ENCODE measurements around the gene ARHGAP8. TPM values are rescaled to one million over a fixed set of nuclear protein-coding genes. Genes with fewer than 3 reads are reported as not detected.
A peak's percentile ranks its signal among the peaks of the same experiment; 100 is the strongest.
"Not testable (repeated sequence)": the region's sequence is repeated elsewhere in the genome, so short reads cannot be mapped to it uniquely, and the experiment has no call there.

The ARHGAP8 gene
- total and polyA plus RNA-seq, 4 donors = 1.4 to 3.0 TPM; not detected in 2

GRCh38 chr22:44854641-44855040 is 102.3 kb downstream of the ARHGAP8 start:
- DNase-seq = peak in 1 of 2 donors; percentile 39
- ATAC-seq (ENCODE audit: low FRiP score); intact Hi-C loops (cut with DNase I); H3K4me1 ChIP-seq (ENCODE audit: control insufficient read depth in 1 of 2, insufficient read depth in 2 of 2, low read length in 2 of 2); H3K9me3 ChIP-seq (ENCODE audit: control insufficient read depth, low read length); H3K27me3 ChIP-seq (ENCODE audit: control insufficient read depth in 1 of 2, insufficient read depth in 2 of 2, low read length in 1 of 2); H3K27ac ChIP-seq (ENCODE audit: low read depth in 1 of 2, low read length in 2 of 2); H3K4me3 ChIP-seq (ENCODE audit: low read length in 2 of 2); H3K36me3 ChIP-seq (ENCODE audit: control insufficient read depth in 1 of 2, insufficient read depth in 2 of 2, low read length in 1 of 2): not testable (repeated sequence)
- 81 to 82% methylated on average over 8 of the region's 8 CpGs for WGBS, 2 donors

- H3K27me3 ChIP-seq (ENCODE audit: control insufficient read depth in 1 of 2, insufficient read depth in 2 of 2, low read length in 1 of 2) = no peaks in the 10 kb centered on the region
- H3K4me1 ChIP-seq (ENCODE audit: control insufficient read depth in 1 of 2, insufficient read depth in 2 of 2, low read length in 2 of 2) = no peaks in the 10 kb centered on the region
- ATAC-seq (ENCODE audit: low FRiP score) (no peak), DNase-seq (peak in 1 of 2 donors; percentile 3)
- H3K4me3 ChIP-seq (ENCODE audit: low read length in 2 of 2) = no peak overlapping the region
- intact Hi-C loops (cut with DNase I) = no loop called here
- H3K27ac ChIP-seq (ENCODE audit: low read depth in 1 of 2, low read length in 2 of 2) = no peak overlapping the region
- no peaks in the 10 kb centered on the region for H3K9me3 ChIP-seq (ENCODE audit: control insufficient read depth, low read length)
- H3K36me3 ChIP-seq (ENCODE audit: control insufficient read depth in 1 of 2, insufficient read depth in 2 of 2, low read length in 1 of 2) = no peaks in the 10 kb centered on the region
- 86 to 92% methylated on average over 5 of the region's 5 CpGs for WGBS, 2 donors
These were observed 103.5 kb downstream of the ARHGAP8 start for GRCh38 chr22:44855855-44856254.

GRCh38 chr22:44858819-44859218 is 106.4 kb downstream of the ARHGAP8 start:
- H3K36me3 ChIP-seq (ENCODE audit: control insufficient read depth in 1 of 2, insufficient read depth in 2 of 2, low read length in 1 of 2); H3K4me3 ChIP-seq (ENCODE audit: low read length in 2 of 2); ATAC-seq (ENCODE audit: low FRiP score); intact Hi-C loops (cut with DNase I); H3K4me1 ChIP-seq (ENCODE audit: control insufficient read depth in 1 of 2, insufficient read depth in 2 of 2, low read length in 2 of 2); H3K27ac ChIP-seq (ENCODE audit: low read depth in 1 of 2, low read length in 2 of 2); H3K9me3 ChIP-seq (ENCODE audit: control insufficient read depth, low read length); H3K27me3 ChIP-seq (ENCODE audit: control insufficient read depth in 1 of 2, insufficient read depth in 2 of 2, low read length in 1 of 2); DNase-seq: not testable (repeated sequence)
- 55 to 56% methylated on average over 7 of the region's 7 CpGs for WGBS, 2 donors

- intact Hi-C loops (cut with DNase I) = no loop called here
- Histone ChIP-seq H3K36me3 (ENCODE audit: control insufficient read depth in 1 of 2, insufficient read depth in 2 of 2, low read length in 1 of 2) (no peaks in the 10 kb centered on the region), H3K27me3 (ENCODE audit: control insufficient read depth in 1 of 2, insufficient read depth in 2 of 2, low read length in 1 of 2) (no peaks in the 10 kb centered on the region), H3K4me1 (ENCODE audit: control insufficient read depth in 1 of 2, insufficient read depth in 2 of 2, low read length in 2 of 2) (no peaks in the 10 kb centered on the region), H3K27ac (ENCODE audit: low read depth in 1 of 2, low read length in 2 of 2) (no peak overlapping the region), H3K9me3 (ENCODE audit: control insufficient read depth, low read length) (no peaks in the 10 kb centered on the region), H3K4me3 (ENCODE audit: low read length in 2 of 2) (no peak overlapping the region)
- ATAC-seq (ENCODE audit: low FRiP score) (peak; percentile 9), DNase-seq (no peak)
- WGBS, 2 donors = 88 to 91% methylated on average over 13 of the region's 13 CpGs
These were observed 107.3 kb downstream of the ARHGAP8 start for GRCh38 chr22:44859641-44860040.

GRCh38 chr22:44860311-44860710 is 107.9 kb downstream of the ARHGAP8 start:
- WGBS, 2 donors = 64 to 65% methylated on average over 6 of the region's 6 CpGs
- H3K27me3 ChIP-seq (ENCODE audit: control insufficient read depth in 1 of 2, insufficient read depth in 2 of 2, low read length in 1 of 2) = no peaks in the 10 kb centered on the region
- no peak for DNase-seq
- no peak overlapping the region for H3K27ac ChIP-seq (ENCODE audit: low read depth in 1 of 2, low read length in 2 of 2)
- H3K9me3 ChIP-seq (ENCODE audit: control insufficient read depth, low read length) = no peaks in the 10 kb centered on the region
- intact Hi-C loops (cut with DNase I) = no loop called here
- H3K36me3 ChIP-seq (ENCODE audit: control insufficient read depth in 1 of 2, insufficient read depth in 2 of 2, low read length in 1 of 2) = no peaks in the 10 kb centered on the region
- ATAC-seq (ENCODE audit: low FRiP score) = no peak
- H3K4me1 ChIP-seq (ENCODE audit: control insufficient read depth in 1 of 2, insufficient read depth in 2 of 2, low read length in 2 of 2) = no peaks in the 10 kb centered on the region
- H3K4me3 ChIP-seq (ENCODE audit: low read length in 2 of 2) = no peak overlapping the region

- ATAC-seq (ENCODE audit: low FRiP score) (no peak), DNase-seq (no peak)
- Histone ChIP-seq H3K27me3 (ENCODE audit: control insufficient read depth in 1 of 2, insufficient read depth in 2 of 2, low read length in 1 of 2) (no peaks in the 10 kb centered on the region), H3K27ac (ENCODE audit: low read depth in 1 of 2, low read length in 2 of 2) (no peak overlapping the region), H3K36me3 (ENCODE audit: control insufficient read depth in 1 of 2, insufficient read depth in 2 of 2, low read length in 1 of 2) (no peaks in the 10 kb centered on the region), H3K4me1 (ENCODE audit: control insufficient read depth in 1 of 2, insufficient read depth in 2 of 2, low read length in 2 of 2) (no peaks in the 10 kb centered on the region), H3K9me3 (ENCODE audit: control insufficient read depth, low read length) (no peaks in the 10 kb centered on the region), H3K4me3 (ENCODE audit: low read length in 2 of 2) (no peak overlapping the region)
- intact Hi-C loops (cut with DNase I) = no loop called here
- WGBS, 2 donors = 73 to 87% methylated on average over 7 of the region's 7 CpGs
These were observed 108.9 kb downstream of the ARHGAP8 start for GRCh38 chr22:44861245-44861644.

- intact Hi-C loops (cut with DNase I) = no loop called here
- no peak overlapping the region for H3K27ac ChIP-seq (ENCODE audit: low read depth in 1 of 2, low read length in 2 of 2)
- ATAC-seq (ENCODE audit: low FRiP score) = no peak
- H3K36me3 ChIP-seq (ENCODE audit: control insufficient read depth in 1 of 2, insufficient read depth in 2 of 2, low read length in 1 of 2) = no peaks in the 10 kb centered on the region
- no peak for DNase-seq
- H3K27me3 ChIP-seq (ENCODE audit: control insufficient read depth in 1 of 2, insufficient read depth in 2 of 2, low read length in 1 of 2) = no peaks in the 10 kb centered on the region
- 84 to 91% methylated on average over 11 of the region's 11 CpGs for WGBS, 2 donors
- no peaks in the 10 kb centered on the region for H3K4me1 ChIP-seq (ENCODE audit: control insufficient read depth in 1 of 2, insufficient read depth in 2 of 2, low read length in 2 of 2)
- H3K4me3 ChIP-seq (ENCODE audit: low read length in 2 of 2) = no peak overlapping the region
- H3K9me3 ChIP-seq (ENCODE audit: control insufficient read depth, low read length) = no peaks in the 10 kb centered on the region
These were observed 109.9 kb downstream of the ARHGAP8 start for GRCh38 chr22:44862281-44862680.

- Histone ChIP-seq H3K27ac (ENCODE audit: low read depth in 1 of 2, low read length in 2 of 2) (no peak overlapping the region), H3K36me3 (ENCODE audit: control insufficient read depth in 1 of 2, insufficient read depth in 2 of 2, low read length in 1 of 2) (no peaks in the 10 kb centered on the region), H3K4me3 (ENCODE audit: low read length in 2 of 2) (no peak overlapping the region), H3K9me3 (ENCODE audit: control insufficient read depth, low read length) (no peaks in the 10 kb centered on the region), H3K27me3 (ENCODE audit: control insufficient read depth in 1 of 2, insufficient read depth in 2 of 2, low read length in 1 of 2) (no peaks in the 10 kb centered on the region), H3K4me1 (ENCODE audit: control insufficient read depth in 1 of 2, insufficient read depth in 2 of 2, low read length in 2 of 2) (no peaks in the 10 kb centered on the region)
- DNase-seq = no peak
- 87 to 88% methylated on average over 19 of the region's 19 CpGs for WGBS, 2 donors
- intact Hi-C loops (cut with DNase I) = no loop called here
- ATAC-seq (ENCODE audit: low FRiP score) = no peak
These were observed 110.8 kb downstream of the ARHGAP8 start for GRCh38 chr22:44862981-44863860.
